Transverse colon (tissue), 4 donors: ENCODE data around the gene MYH1. TPM values are rescaled to one million over a fixed set of nuclear protein-coding genes. Genes with fewer than 3 reads are reported as not detected.

Source experiments
- DNase-seq: peaks from one replicate; pipeline ENCODE4 v3.0.0-alpha.2; 2019
- H3K27ac ChIP-seq, 4 donors: fragments of 200-600 bp; sonication (generic); 2 replicates each; pipeline ENCODE4 v1.5.1; 2016 to 2018; ENCODE audit warnings: inconsistent platforms in 4 of 4
- H3K27me3 ChIP-seq: fragments of 200-600 bp; sonication (generic); 2 replicates; pipeline ENCODE4 v1.5.1; 2017; ENCODE audit warnings: inconsistent platforms
- H3K36me3 ChIP-seq, 4 donors: fragments of 200-600 bp; sonication (generic); 2 replicates each; pipeline ENCODE4 v1.5.1; 2017 to 2019; ENCODE audit warnings: inconsistent platforms in 4 of 4
- H3K4me1 ChIP-seq, 4 donors: fragments of 200-600 bp; sonication (generic); 2 replicates each; pipeline ENCODE4 v1.5.1; 2017 to 2020; ENCODE audit warnings: inconsistent platforms in 4 of 4
- H3K4me3 ChIP-seq, 4 donors: fragments of 200-600 bp; sonication (generic); 1 replicate in 1 of 4; 2 replicates in 3 of 4; pipeline versions ENCODE4 v1.5.1 to v1.6.1; 2017 to 2019; ENCODE audit warnings: inconsistent platforms in 4 of 4
- H3K9me3 ChIP-seq, 2 donors: fragments of 200-600 bp; sonication (generic); 2 replicates each; pipeline ENCODE4 v1.5.1; 2017 to 2019; ENCODE audit warnings: inconsistent platforms in 2 of 2
- EP300 ChIP-seq: sonication (generic); formaldehyde crosslinking; IDR thresholded peaks from one replicate; pipeline ENCODE4 v1.6.1; 2017; ENCODE audit warnings: antibody characterized with exemption, low read depth
- POLR2A ChIP-seq: fragments of 450-650 bp; IDR thresholded peaks from one replicate; pipeline ENCODE4 v1.6.1; 2016; ENCODE audit warnings: antibody characterized with exemption, mild to moderate bottlenecking, moderate library complexity
- POLR2AphosphoS5 ChIP-seq, 3 donors: sonication (generic); formaldehyde crosslinking; IDR thresholded peaks; one replicate each; pipeline ENCODE4 v1.6.1; 2016; ENCODE audit warnings: antibody characterized with exemption in 3 of 3
- WGBS, 2 donors: methylation state at CpG; one replicate each; pipeline ENCODE4 v1.1.5; 2018; ENCODE audit warnings: low coverage in 1 of 2; 5-methylcytosine and 5-hydroxymethylcytosine counted together
- in situ Hi-C, 4 donors: fragments of 200-750 bp; cut with MboI; loops; one replicate each; pipeline versions ENCODE4 v1.15.0 to v1.15.1; 2017; ENCODE audit warnings: low sequenced_read_pairs in 3 of 4, low pct_ligation_motif_present in 1 of 4, low pct_unique_long_range_greater_than_20kb in 1 of 4
- intact Hi-C: fragments of 100-400 bp; cut with DNase I; formaldehyde crosslinking; loops from one replicate; pipeline ENCODE4 v1.15.1; 2023; ENCODE audit warnings: low total_unique reads
- total RNA-seq, 4 donors: library from RNA; depleted of rRNA; stranded (reverse); fragments of >200 nt; gene quantifications; one replicate each; pipeline ENCODE4 v1.1.0, GENCODE V29; 2016
- TF ChIP-seq, protein P1 (sequence below), 5 experiments: fragments of 200-600 bp in 3 of 5; fragments of 450-650 bp in 2 of 5; sonication (generic) in 3 of 5; IDR thresholded peaks; 1 replicate in 2 of 5; 2 replicates in 3 of 5; pipeline ENCODE4 v1.5.1; 2016 to 2017; ENCODE audit warnings: antibody characterized with exemption in 5 of 5, inconsistent platforms in 3 of 5, mild to moderate bottlenecking in 2 of 5, moderate library complexity in 1 of 5

Gene MYH1
- total RNA-seq, 4 donors from 2014 or later, result 0.16 to 1.6 TPM; not detected in 2

DNA sequence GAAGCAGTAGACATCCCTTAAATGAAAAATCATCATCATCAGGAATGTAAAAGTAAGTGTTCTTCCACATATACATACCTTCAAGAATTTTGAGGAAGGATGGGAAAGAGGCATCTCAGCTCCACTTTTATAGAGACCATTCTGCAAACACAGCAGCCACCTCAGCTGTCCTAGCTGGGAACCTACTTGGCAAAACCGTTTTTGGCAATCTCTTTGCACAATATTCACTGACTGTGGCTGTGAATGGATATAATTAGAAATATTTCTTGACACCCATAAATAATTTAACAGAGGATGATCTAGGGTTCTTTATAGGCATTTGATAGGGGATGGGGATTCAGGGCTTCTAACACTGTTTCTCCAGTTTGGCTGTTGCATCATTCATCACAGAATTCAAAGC is 48.9 kb downstream of the MYH1 start, which contains the start of gene MYH4:
MYH4 (minus strand) TSS at position 101 of the 400 bp plus-strand sequence. CDS start 2,814 bp downstream, outside the sequence.
- TF ChIP-seq EP300 (no peak), POLR2A (no peak), POLR2AphosphoS5 (IDR thresholded peaks at IDR 0.05) (no peak)
- TF ChIP-seq, protein P1, sequence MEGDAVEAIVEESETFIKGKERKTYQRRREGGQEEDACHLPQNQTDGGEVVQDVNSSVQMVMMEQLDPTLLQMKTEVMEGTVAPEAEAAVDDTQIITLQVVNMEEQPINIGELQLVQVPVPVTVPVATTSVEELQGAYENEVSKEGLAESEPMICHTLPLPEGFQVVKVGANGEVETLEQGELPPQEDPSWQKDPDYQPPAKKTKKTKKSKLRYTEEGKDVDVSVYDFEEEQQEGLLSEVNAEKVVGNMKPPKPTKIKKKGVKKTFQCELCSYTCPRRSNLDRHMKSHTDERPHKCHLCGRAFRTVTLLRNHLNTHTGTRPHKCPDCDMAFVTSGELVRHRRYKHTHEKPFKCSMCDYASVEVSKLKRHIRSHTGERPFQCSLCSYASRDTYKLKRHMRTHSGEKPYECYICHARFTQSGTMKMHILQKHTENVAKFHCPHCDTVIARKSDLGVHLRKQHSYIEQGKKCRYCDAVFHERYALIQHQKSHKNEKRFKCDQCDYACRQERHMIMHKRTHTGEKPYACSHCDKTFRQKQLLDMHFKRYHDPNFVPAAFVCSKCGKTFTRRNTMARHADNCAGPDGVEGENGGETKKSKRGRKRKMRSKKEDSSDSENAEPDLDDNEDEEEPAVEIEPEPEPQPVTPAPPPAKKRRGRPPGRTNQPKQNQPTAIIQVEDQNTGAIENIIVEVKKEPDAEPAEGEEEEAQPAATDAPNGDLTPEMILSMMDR (IDR thresholded peaks at IDR 0.05), result no peak
- H3K27ac ChIP-seq, result no peak within 1 kb of the TSS
- no peaks in the 10 kb centered on the region for H3K27me3 ChIP-seq
- no peaks in the 10 kb centered on the region for H3K9me3 ChIP-seq
- intact Hi-C loops (no loop called here), in situ Hi-C loops (no loop called here)
- DNase-seq, result no peak
- H3K4me1 ChIP-seq, result no peaks in the 10 kb centered on the region
- WGBS, 2 donors, result 49 to 56% methylated on average over 1 of the region's 1 CpG
- no peaks in the 10 kb centered on the region for H3K36me3 ChIP-seq
- no peak within 1 kb of the TSS for H3K4me3 ChIP-seq

DNA sequence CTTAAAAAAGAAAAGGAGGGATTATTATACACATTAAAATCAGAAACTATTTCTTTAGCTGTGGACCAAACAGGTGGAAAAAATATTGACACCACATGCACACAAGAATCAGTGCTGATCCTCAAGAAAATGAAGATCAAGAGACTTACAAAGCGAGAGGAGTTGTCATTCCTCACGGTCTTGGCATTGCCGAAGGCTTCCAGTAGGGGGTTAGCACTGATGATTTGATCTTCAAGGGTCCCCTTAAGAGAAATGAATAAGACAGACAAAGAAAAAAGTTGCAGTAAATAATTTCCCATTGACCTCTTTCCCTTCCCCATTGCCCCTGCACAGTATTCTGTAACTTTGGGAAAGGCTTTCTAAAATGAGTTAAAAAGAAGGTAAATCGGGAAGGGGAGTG is 54.9 kb downstream of the MYH1 start:
- TF ChIP-seq POLR2AphosphoS5 (IDR thresholded peaks at IDR 0.05) (no peak), POLR2A (no peak), EP300 (no peak)
- TF ChIP-seq, protein P1 (IDR thresholded peaks at IDR 0.05), result no peak
- no peak overlapping the region for H3K27ac ChIP-seq
- intact Hi-C loops, result loop anchor here (5.0 kb wide), 1 partner anchor 126 kb away; no protein-coding TSS in a partner anchor
- no peak overlapping the region for H3K4me3 ChIP-seq
- no peak for DNase-seq
- peaks cover 0 to under 1% (median 0%) of the 10 kb centered on the region in 4 donors for H3K4me1 ChIP-seq
- 75 to 87% methylated on average over 4 of the region's 4 CpGs for WGBS, 2 donors
- no peaks in the 10 kb centered on the region for H3K36me3 ChIP-seq
- H3K27me3 ChIP-seq, result no peaks in the 10 kb centered on the region
- in situ Hi-C loops, result no loop called here
- H3K9me3 ChIP-seq, result no peaks in the 10 kb centered on the region

DNA sequence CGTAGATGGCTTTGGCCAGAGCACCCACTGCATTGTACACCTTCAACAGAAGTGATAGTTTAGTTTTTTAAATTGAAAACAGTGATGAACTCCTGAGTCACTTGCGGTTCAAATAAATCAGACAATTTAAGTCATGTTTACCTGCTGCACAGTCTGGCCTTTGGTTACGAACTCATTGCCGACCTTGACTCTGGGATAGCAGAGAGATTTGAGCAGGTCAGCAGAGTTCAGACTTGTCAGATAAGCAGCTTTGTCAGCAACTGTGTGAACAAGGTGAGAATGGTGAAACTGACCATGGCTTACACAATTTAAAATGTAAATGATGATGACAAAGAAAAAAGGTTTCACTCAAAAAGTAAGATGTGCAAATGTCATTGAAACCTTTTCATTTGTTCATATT is 58.3 kb downstream of the MYH1 start:
- Histone ChIP-seq H3K4me3 (no peak overlapping the region), H3K9me3 (no peaks in the 10 kb centered on the region), H3K36me3 (no peaks in the 10 kb centered on the region), H3K27ac (no peak overlapping the region), H3K4me1 (peaks cover 0 to 4% (median 3%) of the 10 kb centered on the region in 4 donors), H3K27me3 (no peaks in the 10 kb centered on the region)
- intact Hi-C loops, result loop anchor here (5.0 kb wide), 1 partner anchor 123 kb away; no protein-coding TSS in a partner anchor
- in situ Hi-C loops, result no loop called here
- no peak for DNase-seq
- 67 to 86% methylated on average over 3 to 4 of the region's 4 CpGs for WGBS, 2 donors
- TF ChIP-seq, protein P1 (IDR thresholded peaks at IDR 0.05), result no peak
- no peak for TF ChIP-seq POLR2AphosphoS5 (IDR thresholded peaks at IDR 0.05)
- no peak for TF ChIP-seq POLR2A
- no peak for TF ChIP-seq EP300

DNA sequence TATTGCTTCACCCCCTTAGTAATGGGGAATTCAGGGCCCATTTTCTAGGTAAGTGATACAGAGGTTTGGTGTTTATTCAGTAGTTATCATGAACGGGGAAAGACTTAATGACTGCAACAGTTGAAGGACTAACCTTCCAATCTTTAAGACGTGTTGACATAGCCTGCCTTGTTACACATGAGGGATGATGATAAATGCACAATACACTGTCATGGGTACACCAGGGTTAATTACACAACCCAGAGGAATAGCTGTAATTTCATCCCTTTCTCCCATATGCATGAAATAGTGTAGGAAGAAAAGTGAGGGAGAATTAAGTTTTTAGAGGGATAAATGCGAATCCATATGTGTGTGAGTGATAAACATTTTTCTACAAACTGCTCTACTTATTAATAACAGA is 59.6 kb downstream of the MYH1 start:
- no peaks in the 10 kb centered on the region for H3K9me3 ChIP-seq
- H3K4me3 ChIP-seq, result no peak overlapping the region
- H3K4me1 ChIP-seq, result peaks cover 0 to 4% (median 3%) of the 10 kb centered on the region in 4 donors
- no peaks in the 10 kb centered on the region for H3K27me3 ChIP-seq
- H3K36me3 ChIP-seq, result no peaks in the 10 kb centered on the region
- intact Hi-C loops (no loop called here), in situ Hi-C loops (no loop called here)
- TF ChIP-seq EP300 (no peak), POLR2AphosphoS5 (IDR thresholded peaks at IDR 0.05) (no peak), POLR2A (no peak)
- TF ChIP-seq, protein P1 (IDR thresholded peaks at IDR 0.05), result no peak
- H3K27ac ChIP-seq, result no peak overlapping the region
- 50 to 64% methylated on average over 3 of the region's 3 CpGs for WGBS, 2 donors
- no peak for DNase-seq
